Upper lobe of right lung (tissue), 1 donor: ENCODE results near the gene SNRPB2. TPM values are rescaled to one million over a fixed set of nuclear protein-coding genes. Genes with fewer than 3 reads are reported as not detected.

Experiments
- ATAC-seq: fragments of 200-7000 bp; cut with Tn5 transposase; one replicate; pipeline ENCODE4 v1.9.1; 2020; ENCODE audit warnings: mild to moderate bottlenecking, moderate library complexity
- DNase-seq: peaks from one replicate; pipeline ENCODE4 v3.0.0-alpha.2; 2020
- H3K27ac ChIP-seq: fragments of 200-600 bp; one replicate; pipeline ENCODE4 v1.8.0; 2022
- H3K27me3 ChIP-seq: fragments of 200-600 bp; one replicate; pipeline ENCODE4 v1.8.0; 2022; ENCODE audit warnings: mild to moderate bottlenecking
- H3K36me3 ChIP-seq: fragments of 200-600 bp; one replicate; pipeline ENCODE4 v1.8.0; 2022
- H3K4me1 ChIP-seq: fragments of 200-600 bp; one replicate; pipeline ENCODE4 v1.8.0; 2022
- H3K4me3 ChIP-seq: fragments of 200-600 bp; one replicate; pipeline ENCODE4 v1.8.0; 2022; ENCODE audit warnings: mild to moderate bottlenecking
- H3K9me3 ChIP-seq: fragments of 200-600 bp; one replicate; pipeline ENCODE4 v1.8.0; 2022
- intact Hi-C: fragments of 100-400 bp; cut with DNase I; formaldehyde crosslinking; loops from one replicate; pipeline ENCODE4 v1.11.0; 2022
- total RNA-seq: library from RNA; stranded (reverse); fragmentation: NEBNext Ultra II Directional; extraction: Animal tissue kit (Norgen Biotek cat#: 25700); gene quantifications from one replicate; pipeline ENCODE4 v1.2.1, GENCODE V29; 2021
- TF ChIP-seq, protein P1 (sequence below): fragments of 200-600 bp; IDR thresholded peaks from one replicate; pipeline ENCODE4 v1.8.0; 2022; ENCODE audit warnings: antibody characterized with exemption
- donor health status: DM: no; HTN: yes; CAD: no; lungs with severe emphysema.

Gene SNRPB2
- total RNA-seq, 1 donor from 2014 or later, result 39.5 TPM

DNA sequence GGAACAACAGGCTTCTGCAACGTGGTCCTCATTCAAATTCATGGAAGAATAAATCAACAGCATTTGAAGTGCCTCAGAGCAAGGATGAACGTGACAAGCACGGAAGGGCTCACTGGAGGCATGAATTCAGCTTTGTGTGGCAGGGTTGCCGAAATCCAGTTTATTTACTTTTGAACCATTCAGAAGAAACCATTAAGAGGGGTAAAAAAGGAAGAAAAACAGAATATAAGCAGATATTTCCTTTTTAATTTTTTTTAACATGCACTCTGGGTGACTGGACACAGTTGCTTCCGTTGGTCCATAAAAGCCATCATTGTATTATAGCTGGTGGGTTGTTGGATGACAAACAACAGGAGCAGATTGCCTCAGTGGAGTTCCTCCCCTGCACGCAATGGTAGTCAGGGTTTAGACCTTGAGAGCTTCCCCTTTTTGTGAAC lies 17.3 kb upstream of the SNRPB2 start:
- no peak overlapping the region for H3K27ac ChIP-seq

DNA sequence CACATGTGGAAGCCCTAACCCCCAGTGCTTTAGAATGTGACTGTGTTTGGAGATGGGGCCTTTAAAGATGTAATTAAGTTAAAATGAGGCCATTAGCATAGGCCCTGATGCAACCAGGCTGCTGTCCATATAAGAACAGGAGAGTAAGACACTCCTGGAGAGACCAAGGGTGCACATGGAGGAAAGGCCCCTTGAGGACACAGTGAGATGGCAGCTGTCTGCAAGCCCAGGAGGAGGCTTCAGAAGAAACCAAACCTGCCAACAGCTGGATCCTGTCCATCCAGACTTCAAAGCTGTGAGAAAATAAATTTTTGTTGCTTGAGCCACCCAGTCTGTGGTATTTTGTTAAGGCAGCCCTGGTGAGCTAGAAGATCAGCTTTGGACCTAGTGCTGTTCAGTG lies 16.8 kb upstream of the SNRPB2 start:
- ATAC-seq, result no peak
- intact Hi-C loops, result no loop called here
- TF ChIP-seq, protein P1, sequence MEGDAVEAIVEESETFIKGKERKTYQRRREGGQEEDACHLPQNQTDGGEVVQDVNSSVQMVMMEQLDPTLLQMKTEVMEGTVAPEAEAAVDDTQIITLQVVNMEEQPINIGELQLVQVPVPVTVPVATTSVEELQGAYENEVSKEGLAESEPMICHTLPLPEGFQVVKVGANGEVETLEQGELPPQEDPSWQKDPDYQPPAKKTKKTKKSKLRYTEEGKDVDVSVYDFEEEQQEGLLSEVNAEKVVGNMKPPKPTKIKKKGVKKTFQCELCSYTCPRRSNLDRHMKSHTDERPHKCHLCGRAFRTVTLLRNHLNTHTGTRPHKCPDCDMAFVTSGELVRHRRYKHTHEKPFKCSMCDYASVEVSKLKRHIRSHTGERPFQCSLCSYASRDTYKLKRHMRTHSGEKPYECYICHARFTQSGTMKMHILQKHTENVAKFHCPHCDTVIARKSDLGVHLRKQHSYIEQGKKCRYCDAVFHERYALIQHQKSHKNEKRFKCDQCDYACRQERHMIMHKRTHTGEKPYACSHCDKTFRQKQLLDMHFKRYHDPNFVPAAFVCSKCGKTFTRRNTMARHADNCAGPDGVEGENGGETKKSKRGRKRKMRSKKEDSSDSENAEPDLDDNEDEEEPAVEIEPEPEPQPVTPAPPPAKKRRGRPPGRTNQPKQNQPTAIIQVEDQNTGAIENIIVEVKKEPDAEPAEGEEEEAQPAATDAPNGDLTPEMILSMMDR, result no peak

More for the DNA sequence above, 17.3 kb upstream of the SNRPB2 start:
- Histone ChIP-seq H3K4me1 (no peaks in the 10 kb centered on the region), H3K4me3 (no peak overlapping the region), H3K9me3 (no peaks in the 10 kb centered on the region), H3K27me3 (no peaks in the 10 kb centered on the region), H3K36me3 (no peaks in the 10 kb centered on the region)
- ATAC-seq, result no peak
- TF ChIP-seq, protein P1, result no peak
- intact Hi-C loops, result no loop called here
- no peak for DNase-seq

DNA sequence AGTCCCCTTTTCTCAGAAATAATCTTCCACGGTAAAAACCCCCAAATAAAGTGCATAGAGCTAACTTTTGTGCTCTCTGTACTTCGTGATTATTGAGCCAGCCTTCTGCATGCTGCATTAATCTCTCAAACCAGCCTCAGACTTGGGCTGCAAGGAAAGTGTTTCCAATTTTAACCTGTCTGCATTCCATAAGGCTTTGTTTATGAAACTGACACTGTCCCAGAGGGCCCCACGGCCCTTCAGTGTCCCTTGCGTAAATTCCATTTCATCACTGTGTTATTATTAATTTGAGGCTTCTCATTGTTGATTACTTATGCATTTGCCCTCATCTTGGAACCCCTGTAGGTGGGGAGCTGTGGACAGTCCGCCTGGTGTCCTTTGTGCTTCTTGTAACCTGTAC lies 15.6 kb upstream of the SNRPB2 start:
- Histone ChIP-seq H3K4me1 (no peaks in the 10 kb centered on the region), H3K9me3 (no peaks in the 10 kb centered on the region), H3K27ac (no peak overlapping the region), H3K36me3 (no peaks in the 10 kb centered on the region), H3K27me3 (no peaks in the 10 kb centered on the region), H3K4me3 (no peak overlapping the region)
- TF ChIP-seq, protein P1, result no peak
- DNase-seq (no peak), ATAC-seq (no peak)
- intact Hi-C loops, result no loop called here

More for the DNA sequence above, 16.8 kb upstream of the SNRPB2 start:
- Histone ChIP-seq H3K36me3 (no peaks in the 10 kb centered on the region), H3K27ac (no peak overlapping the region), H3K4me1 (no peaks in the 10 kb centered on the region), H3K4me3 (no peak overlapping the region), H3K9me3 (no peaks in the 10 kb centered on the region), H3K27me3 (no peaks in the 10 kb centered on the region)
- DNase-seq, result no peak

DNA sequence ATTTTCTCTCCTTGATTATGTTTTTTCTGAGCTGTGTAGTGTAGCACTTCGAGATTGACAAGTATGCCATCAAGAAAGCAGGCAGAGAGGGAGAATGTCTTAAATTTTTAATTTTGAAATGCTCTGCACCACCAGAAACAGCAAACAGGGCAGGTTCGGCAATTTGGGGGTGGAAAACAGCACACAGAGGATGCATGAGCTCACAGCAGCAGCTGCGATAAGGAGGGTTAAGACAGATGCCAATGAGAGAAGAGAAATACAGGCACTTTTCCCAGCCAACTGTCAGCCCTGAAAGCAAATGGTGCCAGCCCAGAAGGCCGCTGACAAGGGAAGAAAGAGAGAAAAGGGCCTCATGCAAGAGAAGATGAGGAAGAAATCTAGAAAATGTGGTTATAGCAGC lies 15.1 kb upstream of the SNRPB2 start:
- intact Hi-C loops, result no loop called here
- TF ChIP-seq, protein P1, result no peak

DNA sequence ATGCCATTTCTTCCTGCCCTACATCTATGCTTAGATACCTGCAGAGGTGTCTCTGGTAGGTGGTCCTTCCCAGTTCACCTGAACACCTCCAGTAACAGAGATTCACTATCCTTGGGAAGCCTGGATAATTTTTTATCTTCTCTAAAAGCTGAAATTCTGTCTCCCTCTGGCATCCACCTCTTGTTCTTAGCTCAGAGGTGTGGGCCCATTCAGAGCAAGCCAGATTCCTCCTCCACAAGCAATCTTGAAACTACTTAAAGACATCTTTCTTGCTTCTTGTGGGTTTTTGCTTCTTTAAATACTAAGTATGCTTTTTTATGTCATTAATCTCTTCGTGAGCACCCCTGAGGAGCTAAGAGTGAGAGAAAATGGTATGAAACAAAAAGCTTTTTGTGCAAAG lies 10.4 kb upstream of the SNRPB2 start:
- Histone ChIP-seq H3K27ac (no peak overlapping the region), H3K9me3 (no peaks in the 10 kb centered on the region), H3K27me3 (peaks cover 3% of the 10 kb centered on the region), H3K4me1 (no peaks in the 10 kb centered on the region), H3K4me3 (no peak overlapping the region), H3K36me3 (no peaks in the 10 kb centered on the region)
- intact Hi-C loops, result no loop called here
- TF ChIP-seq, protein P1, result no peak
- no peak for ATAC-seq
- DNase-seq, result no peak

More for the DNA sequence above, 15.1 kb upstream of the SNRPB2 start:
- no peak overlapping the region for H3K27ac ChIP-seq
- DNase-seq, result no peak
- no peaks in the 10 kb centered on the region for H3K9me3 ChIP-seq
- ATAC-seq, result no peak
- no peak overlapping the region for H3K4me3 ChIP-seq
- no peaks in the 10 kb centered on the region for H3K4me1 ChIP-seq
- no peaks in the 10 kb centered on the region for H3K27me3 ChIP-seq
- no peaks in the 10 kb centered on the region for H3K36me3 ChIP-seq

DNA sequence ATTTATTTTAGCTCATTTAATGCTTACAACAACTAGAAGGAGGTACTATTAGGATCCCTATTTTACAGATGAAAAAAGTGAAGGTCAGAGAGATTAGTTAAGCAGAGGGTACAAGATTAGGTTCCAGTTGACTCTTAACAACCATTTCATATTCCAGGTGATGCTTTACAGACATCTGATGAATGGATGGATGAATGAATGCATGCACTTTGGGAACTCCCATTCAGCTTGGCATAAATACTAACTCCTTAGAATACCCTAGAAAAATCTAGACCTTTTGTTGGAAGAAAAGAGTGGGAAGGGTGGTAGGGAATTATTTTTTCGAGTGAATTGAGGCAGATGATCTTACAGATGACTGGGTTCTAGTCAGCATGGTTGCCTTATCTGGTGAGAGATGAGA lies 746 bp upstream of the SNRPB2 start:
- Histone ChIP-seq H3K27ac (peak overlapping the region; percentile 83), H3K27me3 (peaks cover 18% of the 10 kb centered on the region), H3K9me3 (no peaks in the 10 kb centered on the region), H3K36me3 (peaks cover 24% of the 10 kb centered on the region), H3K4me1 (peaks cover 10% of the 10 kb centered on the region), H3K4me3 (peak overlapping the region; percentile 92)
- TF ChIP-seq, protein P1, result no peak
- intact Hi-C loops, result no loop called here
- DNase-seq, result no peak
- no peak for ATAC-seq
